ENCODE results near the gene CST9.
"Not testable (repeated sequence)": the region's sequence is repeated elsewhere in the genome, so short reads cannot be mapped to it uniquely, and the experiment has no call there.

Gene CST9

DNA sequence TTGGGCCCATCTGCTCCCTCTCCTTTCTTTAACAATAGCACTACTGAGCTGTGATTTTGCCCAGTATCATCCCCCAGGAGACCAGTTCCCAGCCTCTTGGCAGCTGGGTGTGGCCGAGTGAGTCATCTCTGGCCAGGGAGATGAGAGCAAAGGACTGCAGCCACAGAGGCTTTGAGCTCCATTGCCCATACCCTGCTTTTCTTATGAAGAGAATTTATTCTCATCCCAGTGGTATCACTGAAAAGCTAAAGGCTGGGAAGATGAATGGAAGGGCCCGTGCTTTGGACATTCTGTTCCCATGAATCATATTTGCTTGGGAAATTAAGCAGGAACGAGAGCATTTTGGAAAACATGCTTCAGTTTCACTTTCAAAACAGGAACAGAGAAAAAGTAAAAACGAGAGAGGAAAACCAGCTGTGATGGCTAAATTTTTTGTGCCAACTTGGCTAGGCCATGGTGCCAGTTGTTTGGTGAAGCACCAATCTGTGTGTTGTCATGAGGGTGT is 17.2 kb upstream of the CST9 start:
- no peak for DNase-seq
- Mint-ChIP-seq H3K4me1 (peaks cover 4% of the 10 kb centered on the region), H3K4me3 (no peak overlapping the region), H3K36me3 (no peaks in the 10 kb centered on the region), H3K27ac (no peak overlapping the region), H3K27me3 (peaks cover 9% of the 10 kb centered on the region), H3K9me3 (no peaks in the 10 kb centered on the region)
- CTCF ChIA-PET, result no interaction called here

- H3K27me3 Mint-ChIP-seq, CTCF ChIA-PET, H3K4me3 Mint-ChIP-seq, DNase-seq, H3K36me3 Mint-ChIP-seq, H3K4me1 Mint-ChIP-seq, H3K27ac Mint-ChIP-seq, H3K9me3 Mint-ChIP-seq: not testable (repeated sequence)
These were observed 16.7 kb upstream of the CST9 start for GRCh38 chr20:23622401-23622800.

DNA sequence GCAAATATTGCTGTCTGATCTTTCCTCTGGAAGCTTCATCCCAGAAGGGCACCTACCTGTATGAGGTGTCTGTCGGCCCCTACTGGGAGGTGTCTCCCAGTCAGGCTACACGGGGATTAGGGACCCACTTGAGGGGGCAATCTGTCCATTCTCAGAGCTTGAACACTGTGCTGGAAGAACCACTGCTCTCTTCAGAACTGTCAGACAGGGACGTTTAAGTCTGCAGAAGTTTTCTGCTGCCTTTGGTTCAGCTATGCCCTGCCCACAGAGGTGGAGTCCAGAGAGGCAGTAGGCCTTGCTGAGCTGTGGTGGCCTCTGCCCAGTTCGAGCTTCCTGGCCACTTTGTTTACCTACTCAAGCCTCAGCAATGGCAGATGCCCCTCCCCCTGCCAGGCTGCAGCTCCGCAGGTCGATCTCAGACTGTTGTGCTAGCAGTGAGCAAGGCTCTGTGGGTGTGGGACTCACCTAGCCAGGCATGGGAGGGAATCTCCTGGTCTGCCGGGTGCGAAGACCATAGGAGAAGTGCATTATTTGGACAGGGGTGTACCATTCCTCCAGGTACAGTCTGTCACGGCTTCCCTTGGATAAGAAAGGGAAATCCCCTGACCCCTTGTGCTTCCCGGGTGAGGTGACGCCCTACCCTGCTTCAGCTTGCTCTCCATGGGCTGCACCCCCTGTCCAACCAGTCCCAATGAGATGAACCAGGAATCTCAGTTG is 15.1 kb upstream of the CST9 start:
- H3K4me1 Mint-ChIP-seq, H3K4me3 Mint-ChIP-seq, H3K9me3 Mint-ChIP-seq, H3K27ac Mint-ChIP-seq, H3K27me3 Mint-ChIP-seq, DNase-seq, CTCF ChIA-PET, H3K36me3 Mint-ChIP-seq: not testable (repeated sequence)

GRCh38 chr20:23614163-23614562 is 8.4 kb upstream of the CST9 start:
- no peaks in the 10 kb centered on the region for H3K36me3 Mint-ChIP-seq
- no peaks in the 10 kb centered on the region for H3K9me3 Mint-ChIP-seq
- no peak overlapping the region for H3K27ac Mint-ChIP-seq
- no peak for DNase-seq
- CTCF ChIA-PET, result no interaction called here
- H3K4me1 Mint-ChIP-seq, result no peaks in the 10 kb centered on the region
- no peak overlapping the region for H3K4me3 Mint-ChIP-seq
- H3K27me3 Mint-ChIP-seq, result peaks cover 8% of the 10 kb centered on the region

GRCh38 chr20:23613676-23614075 is 8.0 kb upstream of the CST9 start:
- Mint-ChIP-seq H3K4me1 (no peaks in the 10 kb centered on the region), H3K9me3 (no peaks in the 10 kb centered on the region), H3K27me3 (peaks cover 8% of the 10 kb centered on the region), H3K27ac (no peak overlapping the region), H3K36me3 (no peaks in the 10 kb centered on the region), H3K4me3 (no peak overlapping the region)
- no peak for DNase-seq
- CTCF ChIA-PET, result no interaction called here

- Mint-ChIP-seq H3K4me3 (no peak overlapping the region), H3K9me3 (no peaks in the 10 kb centered on the region), H3K27me3 (peaks cover 8% of the 10 kb centered on the region), H3K4me1 (no peaks in the 10 kb centered on the region), H3K27ac (no peak overlapping the region), H3K36me3 (no peaks in the 10 kb centered on the region)
- CTCF ChIA-PET, result interaction anchor here (0.9 kb wide), 1 partner anchor 11 kb away, joined by 4 read pairs; no protein-coding TSS in a partner anchor
- no peak for DNase-seq
These were observed 6.7 kb upstream of the CST9 start for GRCh38 chr20:23612396-23612795.

- H3K4me3 Mint-ChIP-seq, result no peak overlapping the region
- no peaks in the 10 kb centered on the region for H3K4me1 Mint-ChIP-seq
- CTCF ChIA-PET, result interaction anchor here (3.4 kb wide), 1 partner anchor 168 kb away, joined by 37 read pairs; the partner anchor contains the start of gene CSTL1
- H3K27me3 Mint-ChIP-seq, result peaks cover 13% of the 10 kb centered on the region
- DNase-seq, result no peak
- H3K27ac Mint-ChIP-seq, result no peak overlapping the region
- H3K9me3 Mint-ChIP-seq, result no peaks in the 10 kb centered on the region
- H3K36me3 Mint-ChIP-seq, result no peaks in the 10 kb centered on the region
These were observed 3.9 kb upstream of the CST9 start for GRCh38 chr20:23609486-23610109.

DNA sequence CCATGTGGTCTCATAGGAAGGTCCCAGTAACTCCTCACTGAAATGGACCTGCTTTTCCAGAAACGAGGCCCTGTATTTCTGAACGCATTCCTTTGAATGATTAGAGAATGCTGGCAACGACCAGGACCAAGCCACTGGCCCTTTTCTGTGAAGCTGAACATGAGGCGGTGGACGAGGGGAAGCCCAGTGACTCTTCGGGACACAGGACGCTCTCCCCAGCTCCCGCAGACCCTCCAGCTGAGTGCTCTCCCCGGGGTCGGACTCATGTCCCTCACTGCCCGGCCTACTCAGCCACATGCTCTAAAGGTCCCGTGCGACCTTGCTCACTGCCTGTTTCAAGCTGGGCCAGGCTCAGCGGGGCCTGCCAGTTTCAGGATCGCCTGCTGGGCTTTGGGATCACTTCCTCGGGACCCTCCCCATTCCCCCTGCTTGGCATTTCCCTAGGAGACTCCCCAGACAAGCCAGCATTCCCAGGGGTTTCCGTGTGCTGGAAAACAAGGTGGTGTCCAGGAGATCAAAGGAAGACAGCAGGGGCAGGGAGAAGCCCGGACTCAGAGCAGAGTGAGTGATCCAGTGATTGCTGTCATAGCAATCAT is 2.6 kb upstream of the CST9 start:
- CTCF ChIA-PET, result interaction anchor here (0.8 to 3.4 kb wide), 2 partner anchors 167 to 1269 kb away, joined by 3 to 37 read pairs; partner anchors contain the start of gene CSTL1
- Mint-ChIP-seq H3K4me3 (no peak overlapping the region), H3K9me3 (no peaks in the 10 kb centered on the region), H3K27ac (no peak overlapping the region), H3K4me1 (no peaks in the 10 kb centered on the region), H3K36me3 (no peaks in the 10 kb centered on the region), H3K27me3 (peaks cover 13% of the 10 kb centered on the region)
- no peak for DNase-seq

DNA sequence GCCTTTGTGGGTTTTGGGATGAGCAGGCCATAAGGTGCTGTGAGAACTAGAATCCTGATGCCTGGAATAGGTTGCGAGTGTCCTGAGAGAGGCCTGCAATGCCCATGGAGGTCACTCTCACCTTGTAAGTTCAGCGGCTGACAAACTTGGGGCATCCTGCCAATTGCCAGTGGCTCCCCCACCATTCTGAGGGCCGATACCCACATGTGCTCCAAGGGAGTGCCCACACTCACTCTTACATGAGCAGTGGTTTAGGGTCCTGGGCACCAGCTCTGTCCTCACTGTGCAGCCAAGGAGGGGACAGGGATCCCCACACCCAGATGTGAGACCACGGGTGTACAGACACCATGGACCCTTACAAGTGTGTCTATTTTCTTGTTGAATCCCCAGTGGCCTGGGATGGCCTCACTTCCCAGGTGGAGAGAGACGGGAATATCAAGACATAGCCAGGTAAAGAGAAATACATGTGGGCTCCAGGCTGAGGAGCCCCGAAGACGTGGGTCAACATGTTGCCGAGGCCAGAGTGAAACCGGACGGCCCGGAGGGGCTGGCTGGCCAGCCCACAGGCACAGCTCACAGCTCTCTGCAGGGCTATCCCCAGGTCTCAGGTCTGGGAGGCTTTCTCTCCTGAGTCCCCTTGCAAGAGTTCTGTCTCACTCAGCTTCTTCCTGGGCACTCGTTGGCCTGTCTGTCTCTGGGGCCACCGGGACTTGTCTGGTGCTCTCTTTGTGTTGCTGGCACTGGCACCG is 2.0 kb upstream of the CST9 start:
- no peak overlapping the region for H3K27ac Mint-ChIP-seq

GRCh38 chr20:23606652-23607049 is 934 bp upstream of the CST9 start:
- Mint-ChIP-seq H3K27ac (no peak overlapping the region), H3K9me3 (no peaks in the 10 kb centered on the region), H3K4me3 (no peak overlapping the region), H3K4me1 (no peaks in the 10 kb centered on the region), H3K27me3 (peaks cover 14% of the 10 kb centered on the region), H3K36me3 (no peaks in the 10 kb centered on the region)
- DNase-seq, result peak; percentile 77
- CTCF ChIA-PET, result interaction anchor here (0.7 to 3.4 kb wide), 4 partner anchors 160 to 257 kb away, joined by 4 to 37 read pairs (median 4); partner anchors contain the start of gene CSTL1

More for the DNA sequence above, 2.0 kb upstream of the CST9 start:
- Mint-ChIP-seq H3K36me3 (no peaks in the 10 kb centered on the region), H3K4me1 (no peaks in the 10 kb centered on the region), H3K9me3 (no peaks in the 10 kb centered on the region), H3K4me3 (no peak overlapping the region), H3K27me3 (peaks cover 17% of the 10 kb centered on the region)
- DNase-seq, result no peak
- CTCF ChIA-PET, result interaction anchor here (0.7 to 3.4 kb wide), 4 partner anchors 161 to 1269 kb away, joined by 3 to 37 read pairs (median 4); partner anchors contain the start of gene CSTL1

- Mint-ChIP-seq H3K9me3 (no peaks in the 10 kb centered on the region), H3K27me3 (peaks cover 9% of the 10 kb centered on the region), H3K27ac (no peak overlapping the region), H3K4me3 (no peak overlapping the region), H3K36me3 (no peaks in the 10 kb centered on the region), H3K4me1 (no peaks in the 10 kb centered on the region)
- DNase-seq, result no peak
- CTCF ChIA-PET, result interaction anchor here (1.0 to 1.9 kb wide), 2 partner anchors 163 to 255 kb away, joined by 3 to 7 read pairs; no protein-coding TSS in a partner anchor
These were observed 1.4 kb downstream of the CST9 start for GRCh38 chr20:23604306-23604705.

GRCh38 chr20:23603321-23603720 is 2.4 kb downstream of the CST9 start:
- Mint-ChIP-seq H3K9me3 (no peaks in the 10 kb centered on the region), H3K36me3 (no peaks in the 10 kb centered on the region), H3K4me1 (no peaks in the 10 kb centered on the region), H3K4me3 (no peak overlapping the region), H3K27ac (no peak overlapping the region), H3K27me3 (peaks cover 9% of the 10 kb centered on the region)
- CTCF ChIA-PET, result interaction anchor here (1.9 kb wide), 1 partner anchor 162 kb away, joined by 7 read pairs; no protein-coding TSS in a partner anchor
- DNase-seq, result no peak

- Mint-ChIP-seq H3K27me3 (peaks cover 9% of the 10 kb centered on the region), H3K27ac (no peak overlapping the region), H3K36me3 (no peaks in the 10 kb centered on the region), H3K4me3 (no peak overlapping the region), H3K4me1 (no peaks in the 10 kb centered on the region), H3K9me3 (no peaks in the 10 kb centered on the region)
- DNase-seq, result no peak
- CTCF ChIA-PET, result interaction anchor here (1.3 kb wide), 1 partner anchor 912 kb away, joined by 3 read pairs; no protein-coding TSS in a partner anchor
These were observed 3.0 kb downstream of the CST9 start for GRCh38 chr20:23602699-23603098.

- H3K4me3 Mint-ChIP-seq, result no peak overlapping the region
- H3K9me3 Mint-ChIP-seq, result no peaks in the 10 kb centered on the region
- peaks cover 9% of the 10 kb centered on the region for H3K27me3 Mint-ChIP-seq
- no peaks in the 10 kb centered on the region for H3K36me3 Mint-ChIP-seq
- CTCF ChIA-PET, result interaction anchor here (1.3 to 1.5 kb wide), 2 partner anchors 153 to 912 kb away, joined by 3 read pairs; no protein-coding TSS in a partner anchor
- no peak overlapping the region for H3K27ac Mint-ChIP-seq
- no peak for DNase-seq
- no peaks in the 10 kb centered on the region for H3K4me1 Mint-ChIP-seq
These were observed 3.5 kb downstream of the CST9 start for GRCh38 chr20:23602241-23602640.

All from activated naive CD4-positive, alpha-beta T cell treated with anti-CD3 and anti-CD28 coated beads, Interleukin-2, amount 10 ng/mL, durations not matched to agents 7 days and 5 days (primary cell).